H1 (cell line): ENCODE data around the gene TSFM. TPM values are rescaled to one million over a fixed set of nuclear protein-coding genes. Genes with fewer than 3 reads are reported as not detected.

Experiments
- ASH2L ChIP-seq: fragments of 200-600, 300-600 bp; sonication (generic); IDR thresholded peaks from one replicate; pipeline ENCODE4 v1.7.1; 2017; ENCODE audit warnings: low read length
- ATF3 ChIP-seq: IDR thresholded peaks from 2 replicates; pipeline ENCODE4 v1.6.1; 2011; ENCODE audit warnings: low read depth, mild to moderate bottlenecking, low read length; ENCODE audit not compliant: insufficient read depth
- KDM1A ChIP-seq: fragments of 200-600, 300-600 bp; sonication (generic); IDR thresholded peaks from 2 replicates; pipeline ENCODE4 v1.7.1; 2016; ENCODE audit warnings: mild to moderate bottlenecking, low read length, borderline replicate concordance
- MAFK ChIP-seq: IDR thresholded peaks from 2 replicates; pipeline ENCODE4 v1.6.1; 2012; ENCODE audit warnings: low read depth, mild to moderate bottlenecking, improper control_type of control experiment, low read length
- RAD21 ChIP-seq, 2 experiments: IDR thresholded peaks in 1 of 2; conservative IDR thresholded peaks in 1 of 2; 2 replicates each; pipeline ENCODE4 v1.6.1; 2011; ENCODE audit warnings: low read depth in 2 of 2, low read length in 2 of 2, improper control_type of control experiment in 1 of 2, inconsistent platforms in 1 of 2, mild to moderate bottlenecking in 1 of 2, moderate library complexity in 1 of 2
- RFX5 ChIP-seq: IDR thresholded peaks from 2 replicates; pipeline ENCODE4 v1.6.1; 2011; ENCODE audit warnings: low read depth, low read length, improper control_type of control experiment, borderline replicate concordance
- TCF12 ChIP-seq: IDR thresholded peaks from 2 replicates; pipeline ENCODE4 v1.6.1; 2011; ENCODE audit warnings: low read depth, mild to moderate bottlenecking, low read length
- polyA plus RNA-seq, 7 experiments: library from polyadenylated mRNA; depleted of rRNA in 3 of 7; stranded (reverse) in 5 of 7; unstranded in 2 of 7; fragments of >200 nt in 5 of 7; fragments of 200-250 nt in 2 of 7; gene quantifications; 1 replicate in 5 of 7; 2 replicates in 1 of 7; 4 replicates in 1 of 7; pipeline versions ENCODE4 v1.2.1 to v1.2.3, GENCODE V29; 2011 to 2013; ENCODE audit warnings: missing spikeins in 2 of 7, mixed read lengths in 2 of 7
- total RNA-seq: library from RNA; stranded (reverse); fragmentation: NEBNext Ultra II Directional; extraction: Animal tissue kit (Norgen Biotek cat#: 25700); gene quantifications from 2 replicates; pipeline ENCODE4 v1.2.1, GENCODE V29; 2021

The TSFM gene
- total and polyA plus RNA-seq, 2 of the 8 experiments (the other 6 are each of a cell fraction or from before 2014, with no cell fraction given) = 17.4 to 49.8 TPM

DNA sequence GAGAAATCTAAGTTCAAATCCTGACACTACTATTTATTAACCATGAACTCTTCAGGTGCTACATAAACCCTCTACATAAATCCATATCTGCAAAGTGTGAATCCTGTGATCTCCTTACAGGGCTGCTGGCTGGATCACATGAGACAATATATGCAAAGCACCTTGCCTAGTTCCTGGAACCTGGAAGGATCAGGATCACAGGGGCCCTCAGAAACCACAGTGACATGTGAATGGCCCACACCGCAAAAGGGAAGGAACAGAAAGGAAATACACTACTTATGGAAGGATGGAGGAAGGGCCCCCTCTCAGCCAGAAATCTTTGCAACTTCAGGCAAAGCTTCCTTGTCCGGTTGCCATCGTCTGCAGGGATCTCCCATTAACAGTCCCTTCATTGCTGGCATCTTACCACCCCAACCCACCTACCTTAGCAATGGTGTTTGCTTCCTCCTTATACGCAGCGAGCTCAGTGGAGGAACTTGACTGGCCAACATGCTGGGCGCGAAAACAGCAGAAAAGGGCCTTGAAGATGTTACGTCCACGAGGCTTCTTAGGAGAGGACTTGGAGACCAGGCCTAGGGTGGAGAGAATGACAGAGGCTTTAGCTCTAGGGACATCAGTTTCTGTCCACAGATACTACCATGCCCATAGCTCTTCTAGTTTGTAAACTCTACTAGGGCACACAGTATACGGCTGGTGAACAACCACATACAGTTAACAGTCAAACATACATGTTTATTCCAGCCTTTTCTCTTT is 46.6 kb downstream of the TSFM start (continued):
- TF ChIP-seq ATF3 = no peak
- no peak for TF ChIP-seq KDM1A
- no peak for TF ChIP-seq RAD21 (IDR thresholded peaks at IDR 0.05 in 1 of 2, conservative IDR thresholded peaks at IDR 0.05 in 1 of 2; ENCODE audit: low read depth in 2 of 2, low read length in 2 of 2)
- no peak for TF ChIP-seq RFX5
- no peak for TF ChIP-seq ASH2L
- TF ChIP-seq MAFK = no peak
- TF ChIP-seq TCF12 = no peak
